ENCODE results near the gene FOXA1. TPM values are rescaled to one million over a fixed set of nuclear protein-coding genes. Genes with fewer than 3 reads are reported as not detected.

FOXA1 gene
- total RNA-seq, 1 donor from 2014 or later, result not detected

DNA sequence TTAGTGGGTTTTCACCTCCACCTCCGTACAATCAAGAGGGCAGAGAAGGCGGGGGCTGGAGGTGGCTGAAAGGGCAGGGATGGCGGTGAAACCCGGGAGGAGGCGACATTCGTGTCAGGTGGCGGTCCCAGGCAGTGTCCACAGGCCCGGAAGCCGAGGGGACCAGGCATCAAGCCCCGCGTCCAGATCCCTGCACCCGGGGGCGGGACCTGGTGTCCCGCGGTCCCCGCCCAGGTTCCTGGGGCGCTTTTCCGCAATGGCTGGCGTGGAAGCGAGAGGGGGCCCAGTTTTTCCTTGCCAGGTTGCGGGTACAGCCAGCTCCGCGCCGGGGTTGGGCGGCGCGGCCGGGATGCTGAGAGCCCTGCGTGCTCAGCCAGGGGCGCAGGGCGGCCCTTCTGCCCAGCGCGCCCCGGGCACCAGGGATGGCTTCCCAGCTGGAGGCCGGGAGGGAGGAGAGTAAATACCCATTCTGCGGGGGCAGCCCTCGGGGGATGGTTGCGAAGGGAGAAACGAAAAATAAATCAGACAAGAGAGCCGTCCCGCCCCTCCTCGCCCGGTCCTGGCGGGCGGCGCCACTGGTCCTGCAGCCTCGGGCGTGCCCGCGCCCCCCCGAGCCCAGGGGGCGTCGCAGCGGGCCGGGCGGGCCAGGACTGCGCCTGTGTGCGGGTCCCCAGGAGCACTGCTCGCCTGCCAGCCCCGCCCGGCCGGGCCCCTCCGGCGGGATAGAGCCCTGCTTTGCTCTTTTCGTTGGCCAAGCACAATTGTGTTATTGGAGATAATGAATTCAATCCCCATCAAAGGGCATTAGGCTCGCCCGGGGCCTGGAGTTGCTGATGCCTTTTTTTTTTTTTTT, 11.5 kb downstream of the FOXA1 start:
- Mint-ChIP-seq H3K9me3 (ENCODE audit: unreplicated experiment) (peaks cover 7% of the 10 kb centered on the region), H3K36me3 (ENCODE audit: unreplicated experiment) (peaks cover 3% of the 10 kb centered on the region), H3K27ac (ENCODE audit: unreplicated experiment) (peak overlapping the region; percentile 22), H3K27me3 (ENCODE audit: unreplicated experiment) (peaks cover 21% of the 10 kb centered on the region), H3K4me1 (ENCODE audit: low read depth, unreplicated experiment) (peaks cover 8% of the 10 kb centered on the region), H3K4me3 (ENCODE audit: unreplicated experiment) (peak overlapping the region; percentile 82)
- TF ChIP-seq, protein P1, sequence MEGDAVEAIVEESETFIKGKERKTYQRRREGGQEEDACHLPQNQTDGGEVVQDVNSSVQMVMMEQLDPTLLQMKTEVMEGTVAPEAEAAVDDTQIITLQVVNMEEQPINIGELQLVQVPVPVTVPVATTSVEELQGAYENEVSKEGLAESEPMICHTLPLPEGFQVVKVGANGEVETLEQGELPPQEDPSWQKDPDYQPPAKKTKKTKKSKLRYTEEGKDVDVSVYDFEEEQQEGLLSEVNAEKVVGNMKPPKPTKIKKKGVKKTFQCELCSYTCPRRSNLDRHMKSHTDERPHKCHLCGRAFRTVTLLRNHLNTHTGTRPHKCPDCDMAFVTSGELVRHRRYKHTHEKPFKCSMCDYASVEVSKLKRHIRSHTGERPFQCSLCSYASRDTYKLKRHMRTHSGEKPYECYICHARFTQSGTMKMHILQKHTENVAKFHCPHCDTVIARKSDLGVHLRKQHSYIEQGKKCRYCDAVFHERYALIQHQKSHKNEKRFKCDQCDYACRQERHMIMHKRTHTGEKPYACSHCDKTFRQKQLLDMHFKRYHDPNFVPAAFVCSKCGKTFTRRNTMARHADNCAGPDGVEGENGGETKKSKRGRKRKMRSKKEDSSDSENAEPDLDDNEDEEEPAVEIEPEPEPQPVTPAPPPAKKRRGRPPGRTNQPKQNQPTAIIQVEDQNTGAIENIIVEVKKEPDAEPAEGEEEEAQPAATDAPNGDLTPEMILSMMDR (IDR thresholded peaks at IDR 0.05; ENCODE audit: partially characterized antibody, unreplicated experiment), result no peak
- DNase-seq, result peak; percentile 45

DNA sequence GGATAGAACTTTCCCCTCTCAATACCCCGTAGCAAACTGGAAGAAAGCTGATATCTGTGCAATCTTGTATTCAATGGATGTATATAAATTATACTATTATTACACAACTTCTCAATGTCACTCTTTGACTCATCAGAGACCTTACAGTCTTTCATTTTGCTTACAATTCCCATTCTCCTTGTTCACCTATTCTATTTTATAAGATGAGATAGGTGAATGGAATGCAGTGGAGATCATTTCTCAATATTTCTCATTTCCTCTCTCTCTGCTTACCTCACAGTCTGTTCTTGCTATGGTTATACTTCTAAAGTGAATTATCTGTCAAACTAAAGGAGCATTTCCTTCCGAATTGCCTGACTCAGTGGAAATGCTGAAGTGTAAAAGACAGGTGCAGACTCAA, 14.9 kb downstream of the FOXA1 start:
- H3K36me3 Mint-ChIP-seq (ENCODE audit: unreplicated experiment), result no peaks in the 10 kb centered on the region
- no peaks in the 10 kb centered on the region for H3K9me3 Mint-ChIP-seq (ENCODE audit: unreplicated experiment)
- peaks cover 2% of the 10 kb centered on the region for H3K27me3 Mint-ChIP-seq (ENCODE audit: unreplicated experiment)
- H3K4me3 Mint-ChIP-seq (ENCODE audit: unreplicated experiment), result no peak overlapping the region
- TF ChIP-seq, protein P1 (IDR thresholded peaks at IDR 0.05; ENCODE audit: partially characterized antibody, unreplicated experiment), result no peak
- no peak for DNase-seq
- H3K4me1 Mint-ChIP-seq (ENCODE audit: low read depth, unreplicated experiment), result peaks cover 5% of the 10 kb centered on the region
- H3K27ac Mint-ChIP-seq (ENCODE audit: unreplicated experiment), result no peak overlapping the region

DNA sequence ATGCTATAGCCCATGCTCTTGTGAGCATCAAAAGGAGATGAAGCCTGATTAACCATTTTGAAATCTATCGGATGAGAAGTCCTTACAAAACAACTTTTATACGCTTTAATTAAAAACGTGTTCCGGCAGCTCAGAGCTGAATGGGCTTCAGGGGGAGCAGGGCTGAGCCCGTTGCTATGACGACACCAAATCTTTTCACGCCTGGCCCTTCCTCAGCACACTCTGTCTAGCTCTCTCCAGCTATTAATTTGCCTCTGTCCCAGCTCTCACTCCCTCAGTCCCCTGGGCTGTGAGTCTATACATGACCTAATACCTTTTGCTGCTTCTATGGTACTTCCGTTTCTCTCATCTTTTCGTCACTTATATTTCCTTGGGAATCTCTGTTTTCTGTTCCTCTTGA, 15.8 kb downstream of the FOXA1 start:
- TF ChIP-seq, protein P1 (IDR thresholded peaks at IDR 0.05; ENCODE audit: partially characterized antibody, unreplicated experiment), result no peak
- DNase-seq, result peak; percentile 34

DNA sequence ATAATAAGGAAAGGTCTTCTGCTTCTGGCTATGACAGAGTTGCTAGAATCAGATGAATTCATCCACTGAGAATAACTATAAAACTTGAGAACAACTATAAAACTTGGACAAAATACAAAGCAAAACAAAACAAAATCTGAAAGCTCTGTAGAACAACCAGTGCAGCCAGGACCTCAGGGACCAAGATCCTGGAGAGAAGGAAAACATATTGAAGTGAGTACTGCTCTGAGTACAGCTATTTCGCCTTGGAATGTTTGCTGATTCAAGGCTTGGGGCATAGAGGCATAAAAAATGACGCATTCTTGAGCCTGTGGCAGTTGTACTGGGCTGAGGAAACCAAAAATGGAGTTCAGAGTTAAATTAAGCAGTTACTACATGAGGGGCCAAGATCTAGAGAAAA, 21.7 kb downstream of the FOXA1 start:
- no peaks in the 10 kb centered on the region for H3K4me1 Mint-ChIP-seq (ENCODE audit: low read depth, unreplicated experiment)
- peaks cover 3% of the 10 kb centered on the region for H3K36me3 Mint-ChIP-seq (ENCODE audit: unreplicated experiment)
- no peak for DNase-seq
- H3K27ac Mint-ChIP-seq (ENCODE audit: unreplicated experiment), result no peak overlapping the region
- no peaks in the 10 kb centered on the region for H3K9me3 Mint-ChIP-seq (ENCODE audit: unreplicated experiment)
- no peaks in the 10 kb centered on the region for H3K27me3 Mint-ChIP-seq (ENCODE audit: unreplicated experiment)
- H3K4me3 Mint-ChIP-seq (ENCODE audit: unreplicated experiment), result no peak overlapping the region
- TF ChIP-seq, protein P1 (IDR thresholded peaks at IDR 0.05; ENCODE audit: partially characterized antibody, unreplicated experiment), result no peak

More for the DNA sequence above, 15.8 kb downstream of the FOXA1 start:
- Mint-ChIP-seq H3K27me3 (ENCODE audit: unreplicated experiment) (no peaks in the 10 kb centered on the region), H3K4me1 (ENCODE audit: low read depth, unreplicated experiment) (peaks cover 5% of the 10 kb centered on the region), H3K4me3 (ENCODE audit: unreplicated experiment) (no peak overlapping the region), H3K36me3 (ENCODE audit: unreplicated experiment) (peaks cover 3% of the 10 kb centered on the region), H3K9me3 (ENCODE audit: unreplicated experiment) (no peaks in the 10 kb centered on the region), H3K27ac (ENCODE audit: unreplicated experiment) (no peak overlapping the region)

DNA sequence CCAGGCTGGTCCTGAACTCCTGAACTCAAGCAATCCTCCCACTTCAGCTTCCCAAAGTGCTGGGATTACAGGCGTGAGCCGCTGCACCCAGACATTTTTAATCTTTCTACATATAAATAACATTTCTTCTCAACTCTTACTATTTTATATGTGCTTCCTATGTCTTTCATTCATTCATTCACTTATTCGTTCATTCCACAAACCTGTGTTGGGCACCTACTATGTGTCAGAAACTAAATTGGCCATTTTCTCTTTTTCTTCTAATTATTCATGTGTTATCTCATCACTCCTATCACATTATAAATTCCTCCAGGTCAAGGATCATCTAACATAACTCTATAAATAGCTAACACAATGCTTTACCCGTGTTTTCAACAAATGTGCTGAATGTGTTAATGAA, 23.7 kb downstream of the FOXA1 start:
- Mint-ChIP-seq H3K36me3 (ENCODE audit: unreplicated experiment) (peaks cover 3% of the 10 kb centered on the region), H3K4me3 (ENCODE audit: unreplicated experiment) (no peak overlapping the region), H3K27me3 (ENCODE audit: unreplicated experiment) (no peaks in the 10 kb centered on the region), H3K27ac (ENCODE audit: unreplicated experiment) (no peak overlapping the region), H3K9me3 (ENCODE audit: unreplicated experiment) (no peaks in the 10 kb centered on the region), H3K4me1 (ENCODE audit: low read depth, unreplicated experiment) (no peaks in the 10 kb centered on the region)
- TF ChIP-seq, protein P1 (IDR thresholded peaks at IDR 0.05; ENCODE audit: partially characterized antibody, unreplicated experiment), result no peak
- DNase-seq, result no peak

All from glutamatergic neuron (in vitro differentiated cells).